K562 (cell line): ENCODE results near the gene SHISA6. TPM values are rescaled to one million over a fixed set of nuclear protein-coding genes. Genes with fewer than 3 reads are reported as not detected.

Experiments
- ATAC-seq: fragments of 200-7000 bp; cut with Tn5 transposase; 3 replicates; pipeline ENCODE4 v1.9.1; 2020; ENCODE audit warnings: moderate library complexity
- BruUV-seq: library from RNA; stranded (reverse); fragments of 400-500 nt; replicated peaks from 2 replicates; lab custom pipeline; 2021; lab: Mats Ljungman, UMichigan
- CTCF ChIA-PET: fragments of 300-600 bp; formaldehyde crosslinking; extraction: SDS; loops from one replicate; lab custom pipeline; 2021; ENCODE audit warnings: low intra/inter-chr PET ratio; lab: Yijun Ruan, JAX
- POLR2A ChIA-PET: fragments of 300-600, 350-650 bp; sonication (Branson Sonifier 250); formaldehyde crosslinking; extraction: SDS; loops from one replicate; lab custom pipeline; 2021; ENCODE audit warnings: antibody characterized with exemption, inconsistent platforms; lab: Yijun Ruan, JAX
- DNase-seq, 4 experiments: peaks; one replicate each; pipeline versions ENCODE4 v3.0.0 to v3.0.0-alpha.2; 2011 to 2018; ENCODE audit warnings: low spot score in 3 of 4, mixed read lengths in 3 of 4; ENCODE audit errors: extremely low read depth in 1 of 4
- FAIRE-seq: peaks from 2 replicates; lab custom pipeline; 2011; peaks lifted over from hg19 to GRCh38; lab: Jason Lieb, UNC
- H2AFZ ChIP-seq: 2 replicates; pipeline ENCODE4 v1.6.0; 2011; ENCODE audit warnings: low read depth, low read length, control low read depth, inconsistent platforms
- H3K27ac ChIP-seq: fragments of 200-600 bp; 3 replicates; pipeline ENCODE4 v1.8.0; 2011; ENCODE audit warnings: low read depth, mild to moderate bottlenecking, control low read depth, inconsistent platforms, low read length, moderate library complexity, mixed read lengths; ENCODE audit errors: extremely low read depth
- H3K27me3 ChIP-seq, 2 experiments: fragments of 300-600 bp in 1 of 2; 2 replicates in 1 of 2; 3 replicates in 1 of 2; pipeline versions ENCODE4 v1.6.0 to v1.8.0; 2011; ENCODE audit warnings: inconsistent platforms in 2 of 2, low read length in 2 of 2, mild to moderate bottlenecking in 1 of 2, mixed read lengths in 1 of 2, moderate library complexity in 1 of 2; ENCODE audit not compliant: control insufficient read depth in 2 of 2, insufficient read depth in 2 of 2
- H3K36me3 ChIP-seq: fragments of 300-600 bp; 3 replicates; pipeline ENCODE4 v1.8.0; 2011; ENCODE audit warnings: mild to moderate bottlenecking, low read length, inconsistent platforms; ENCODE audit not compliant: control insufficient read depth, insufficient read depth
- H3K4me1 ChIP-seq, 2 experiments: fragments of 200-600 bp in 1 of 2; replicated peaks in 1 of 2; 2 replicates in 1 of 2; 3 replicates in 1 of 2; pipeline versions ENCODE4 v1.5.1 to v1.8.0; 2011; ENCODE audit warnings: inconsistent platforms in 2 of 2, low read length in 2 of 2, mild to moderate bottlenecking in 1 of 2, mixed read lengths in 1 of 2, moderate library complexity in 1 of 2; ENCODE audit not compliant: control insufficient read depth in 2 of 2, insufficient read depth in 2 of 2
- H3K4me2 ChIP-seq: 2 replicates; pipeline ENCODE4 v1.6.1; 2011; ENCODE audit warnings: low read length, control low read depth, inconsistent platforms, mixed read lengths; ENCODE audit not compliant: insufficient read depth
- H3K4me3 ChIP-seq: fragments of 200-600 bp; sonication (generic), shearing (Covaris generic); 2 replicates; pipeline ENCODE4 v1.5.1; 2016; ENCODE audit warnings: control low read depth, inconsistent platforms
- H3K79me2 ChIP-seq: fragments of 200-600 bp; 3 replicates; pipeline ENCODE4 v1.8.0; 2011; ENCODE audit warnings: low read length, inconsistent platforms; ENCODE audit not compliant: control insufficient read depth, insufficient read depth
- H3K9ac ChIP-seq, 2 experiments: 2 replicates each; pipeline versions ENCODE4 v1.6.0 to v1.6.1; 2011; ENCODE audit warnings: low read depth in 2 of 2, low read length in 2 of 2, control low read depth in 1 of 2, inconsistent platforms in 1 of 2, mild to moderate bottlenecking in 1 of 2, mixed read lengths in 1 of 2; ENCODE audit not compliant: insufficient read depth in 1 of 2
- H3K9me1 ChIP-seq: one replicate; pipeline ENCODE4 v1.6.0; 2011; ENCODE audit warnings: inconsistent platforms, mild to moderate bottlenecking, low read length, moderate library complexity; ENCODE audit not compliant: control insufficient read depth, insufficient read depth
- H3K9me3 ChIP-seq: replicated peaks from 2 replicates; pipeline ENCODE4 v1.5.1; 2011; ENCODE audit warnings: low read depth, low read length, inconsistent platforms; ENCODE audit not compliant: control insufficient read depth, insufficient read depth
- H4K20me1 ChIP-seq: replicated peaks from 2 replicates; pipeline ENCODE4 v1.6.1; 2011; ENCODE audit warnings: low read length, inconsistent platforms, mixed read lengths; ENCODE audit not compliant: control insufficient read depth, insufficient read depth
- C11orf30 ChIP-seq: fragments of 450-650 bp; IDR thresholded peaks from 2 replicates; pipeline ENCODE4 v1.6.1; 2016; ENCODE audit warnings: low read depth, mild to moderate bottlenecking
- KHSRP ChIP-seq: fragments of 450-650 bp; IDR thresholded peaks from 2 replicates; pipeline ENCODE4 v1.6.1; 2017
- WGBS: fragments of 100-300 bp; shearing (Covaris generic); methylation state at CpG from one replicate; pipeline ENCODE4 v1.1.6; 2016; ENCODE audit warnings: low coverage, mixed read lengths; ENCODE audit not compliant: insufficient coverage; ENCODE audit errors: missing lambda C conversion rate; 5-methylcytosine and 5-hydroxymethylcytosine counted together
- in situ Hi-C: fragments of 300-500 bp; cut with MboI; formaldehyde crosslinking; loops from 4 replicates; pipeline ENCODE4 v1.15.0; 2018; ENCODE audit warnings: inconsistent platforms, mixed read lengths
- intact Hi-C: fragments of 100-400 bp; cut with micrococcal nuclease; formaldehyde crosslinking; loops from 2 replicates; pipeline ENCODE4 v1.14.2; 2022
- polyA plus RNA-seq, 8 experiments: library from polyadenylated mRNA; depleted of rRNA in 4 of 8; stranded (reverse) in 5 of 8; unstranded in 3 of 8; fragments of >200 nt; fragmentation: Nextera tagmentation in 2 of 8; fragmentation: Illumina TruSeq in 1 of 8; extraction: Ambion mirVana in 2 of 8; extraction: Trizol in 1 of 8; gene quantifications; 2 replicates each; pipeline versions ENCODE4 v1.2.1 to v1.2.3, GENCODE V29; 2011 to 2014; ENCODE audit warnings: inconsistent platforms in 1 of 8, missing spikeins in 1 of 8
- total RNA-seq, 7 experiments: library from RNA; depleted of rRNA in 6 of 7; stranded (reverse); fragments of >200 nt in 6 of 7; fragmentation: Illumina TruSeq in 2 of 7; extraction: Trizol in 2 of 7; gene quantifications; 2 replicates each; pipeline versions ENCODE4 v1.2.1 to v1.2.3, GENCODE V29; 2011 to 2021; ENCODE audit warnings: low replicate concordance in 1 of 7
- TF ChIP-seq, protein P1 (sequence below): fragments of 450-650 bp; IDR thresholded peaks from 2 replicates; pipeline ENCODE4 v1.6.1; 2016; ENCODE audit warnings: low read depth

SHISA6 gene
- total and polyA plus RNA-seq, 9 of the 15 experiments (the other 6 are each of a cell fraction or from before 2014, with no cell fraction given), result not detected

DNA sequence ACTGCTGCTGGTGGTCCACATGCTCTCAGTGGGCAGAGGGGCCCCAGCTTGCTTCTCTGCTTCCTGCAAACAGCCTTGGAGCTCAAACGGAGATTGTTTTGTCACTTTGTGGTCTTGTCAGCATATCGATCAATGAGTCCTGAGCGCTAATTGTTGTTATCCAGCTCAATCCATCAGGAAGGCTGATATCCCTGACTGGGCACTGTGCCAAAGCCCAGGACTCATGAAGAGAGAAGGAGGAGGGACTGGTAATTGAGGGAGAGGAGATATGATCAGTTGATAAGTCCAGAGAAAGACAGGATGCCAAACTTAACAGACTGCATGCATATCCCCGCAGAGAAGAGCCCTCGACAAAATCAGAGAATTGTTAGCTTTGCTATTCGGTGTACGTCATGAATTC, 298.6 kb downstream of the SHISA6 start (continued):
- TF ChIP-seq, protein P1, sequence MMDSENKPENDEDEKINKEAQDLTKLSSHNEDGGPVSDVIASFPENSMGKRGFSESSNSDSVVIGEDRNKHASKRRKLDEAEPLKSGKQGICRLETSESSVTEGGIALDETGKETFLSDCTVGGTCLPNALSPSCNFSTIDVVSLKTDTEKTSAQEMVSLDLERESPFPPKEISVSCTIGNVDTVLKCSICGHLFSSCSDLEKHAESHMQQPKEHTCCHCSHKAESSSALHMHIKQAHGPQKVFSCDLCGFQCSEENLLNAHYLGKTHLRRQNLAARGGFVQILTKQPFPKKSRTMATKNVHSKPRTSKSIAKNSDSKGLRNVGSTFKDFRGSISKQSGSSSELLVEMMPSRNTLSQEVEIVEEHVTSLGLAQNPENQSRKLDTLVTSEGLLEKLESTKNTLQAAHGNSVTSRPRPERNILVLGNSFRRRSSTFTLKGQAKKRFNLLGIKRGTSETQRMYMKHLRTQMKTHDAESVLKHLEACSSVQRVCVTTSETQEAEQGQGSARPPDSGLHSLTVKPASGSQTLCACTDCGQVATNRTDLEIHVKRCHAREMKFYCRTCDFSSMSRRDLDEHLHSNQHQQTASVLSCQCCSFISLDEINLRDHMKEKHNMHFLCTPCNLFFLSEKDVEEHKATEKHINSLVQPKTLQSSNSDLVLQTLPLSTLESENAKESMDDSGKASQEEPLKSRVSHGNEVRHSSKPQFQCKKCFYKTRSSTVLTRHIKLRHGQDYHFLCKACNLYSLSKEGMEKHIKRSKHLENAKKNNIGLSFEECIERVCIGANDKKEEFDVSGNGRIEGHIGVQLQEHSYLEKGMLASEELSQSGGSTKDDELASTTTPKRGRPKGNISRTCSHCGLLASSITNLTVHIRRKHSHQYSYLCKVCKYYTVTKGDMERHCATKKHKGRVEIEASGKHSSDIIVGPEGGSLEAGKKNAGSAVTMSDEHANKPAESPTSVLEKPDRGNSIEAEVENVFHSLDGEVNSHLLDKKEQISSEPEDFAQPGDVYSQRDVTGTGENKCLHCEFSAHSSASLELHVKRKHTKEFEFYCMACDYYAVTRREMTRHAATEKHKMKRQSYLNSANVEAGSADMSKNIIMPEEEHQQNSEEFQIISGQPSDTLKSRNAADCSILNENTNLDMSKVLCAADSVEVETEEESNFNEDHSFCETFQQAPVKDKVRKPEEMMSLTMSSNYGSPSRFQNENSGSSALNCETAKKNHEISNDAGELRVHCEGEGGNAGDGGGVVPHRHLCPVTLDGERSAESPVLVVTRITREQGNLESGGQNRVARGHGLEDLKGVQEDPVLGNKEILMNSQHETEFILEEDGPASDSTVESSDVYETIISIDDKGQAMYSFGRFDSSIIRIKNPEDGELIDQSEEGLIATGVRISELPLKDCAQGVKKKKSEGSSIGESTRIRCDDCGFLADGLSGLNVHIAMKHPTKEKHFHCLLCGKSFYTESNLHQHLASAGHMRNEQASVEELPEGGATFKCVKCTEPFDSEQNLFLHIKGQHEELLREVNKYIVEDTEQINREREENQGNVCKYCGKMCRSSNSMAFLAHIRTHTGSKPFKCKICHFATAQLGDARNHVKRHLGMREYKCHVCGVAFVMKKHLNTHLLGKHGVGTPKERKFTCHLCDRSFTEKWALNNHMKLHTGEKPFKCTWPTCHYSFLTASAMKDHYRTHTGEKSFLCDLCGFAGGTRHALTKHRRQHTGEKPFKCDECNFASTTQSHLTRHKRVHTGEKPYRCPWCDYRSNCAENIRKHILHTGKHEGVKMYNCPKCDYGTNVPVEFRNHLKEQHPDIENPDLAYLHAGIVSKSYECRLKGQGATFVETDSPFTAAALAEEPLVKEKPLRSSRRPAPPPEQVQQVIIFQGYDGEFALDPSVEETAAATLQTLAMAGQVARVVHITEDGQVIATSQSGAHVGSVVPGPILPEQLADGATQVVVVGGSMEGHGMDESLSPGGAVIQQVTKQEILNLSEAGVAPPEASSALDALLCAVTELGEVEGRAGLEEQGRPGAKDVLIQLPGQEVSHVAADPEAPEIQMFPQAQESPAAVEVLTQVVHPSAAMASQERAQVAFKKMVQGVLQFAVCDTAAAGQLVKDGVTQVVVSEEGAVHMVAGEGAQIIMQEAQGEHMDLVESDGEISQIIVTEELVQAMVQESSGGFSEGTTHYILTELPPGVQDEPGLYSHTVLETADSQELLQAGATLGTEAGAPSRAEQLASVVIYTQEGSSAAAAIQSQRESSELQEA, result no peak

- H3K4me1 ChIP-seq, result no peaks in the 10 kb centered on the region
- no peak overlapping the region for H3K9ac ChIP-seq
- H4K20me1 ChIP-seq, result no peaks in the 10 kb centered on the region
- no peaks in the 10 kb centered on the region for H3K36me3 ChIP-seq
- ChIA-PET POLR2A (no interaction called here), CTCF (no interaction called here)
- BruUV-seq, result no TSS peak
- H3K9me3 ChIP-seq, result no peaks in the 10 kb centered on the region
- DNase-seq (no peak), FAIRE-seq (no peak), ATAC-seq (no peak)
- no peak overlapping the region for H2AFZ ChIP-seq
- no peaks in the 10 kb centered on the region for H3K9me1 ChIP-seq
- TF ChIP-seq C11orf30 (peak; percentile 5; the same call in 1 of the 2 replicates), KHSRP (no peak)
- H3K27me3 ChIP-seq, result no peaks in the 10 kb centered on the region
- no peak overlapping the region for H3K4me2 ChIP-seq
- H3K4me3 ChIP-seq, result no peak overlapping the region
- 5% methylated on average over 5 of the region's 6 CpGs for WGBS
- intact Hi-C loops, result no loop called here
- H3K27ac ChIP-seq, result no peak overlapping the region
- no peaks in the 10 kb centered on the region for H3K79me2 ChIP-seq
- in situ Hi-C loops, result no loop called here
Measured at GRCh38 chr17:11545002-11545401, 304.0 kb downstream of the SHISA6 start.
